ENCODE results near the gene KCTD17. TPM values are rescaled to one million over a fixed set of nuclear protein-coding genes. Genes with fewer than 3 reads are reported as not detected.

The KCTD17 gene
- total RNA-seq, 4 donors from 2014 or later = 0.59 to 31.7 (median 15.4) TPM

GRCh38 chr22:37033605-37034430 is 17.7 kb upstream of the KCTD17 start:
- no peaks in the 10 kb centered on the region for H3K36me3 ChIP-seq
- H3K4me1 ChIP-seq = no peaks in the 10 kb centered on the region
- no peak for TF ChIP-seq CTCF (IDR thresholded peaks at IDR 0.05)
- no peak for TF ChIP-seq POLR2A (IDR thresholded peaks at IDR 0.05)
- H3K27me3 ChIP-seq = no peaks in the 10 kb centered on the region
- H3K4me3 ChIP-seq = no peak overlapping the region
- H3K27ac ChIP-seq = no peak overlapping the region
- no peak for DNase-seq
- H3K9me3 ChIP-seq = no peaks in the 10 kb centered on the region
- intact Hi-C loops (cut with DNase I; ENCODE audit: low total_unique reads) = no loop called here

GRCh38 chr22:37036655-37037377 is 14.7 kb upstream of the KCTD17 start:
- intact Hi-C loops (cut with DNase I; ENCODE audit: low total_unique reads) = no loop called here
- H3K4me1 ChIP-seq = no peaks in the 10 kb centered on the region
- H3K27me3 ChIP-seq = no peaks in the 10 kb centered on the region
- H3K4me3 ChIP-seq = no peak overlapping the region
- H3K36me3 ChIP-seq = no peaks in the 10 kb centered on the region
- H3K9me3 ChIP-seq = no peaks in the 10 kb centered on the region
- H3K27ac ChIP-seq = no peak overlapping the region
- no peak for DNase-seq
- TF ChIP-seq POLR2A (IDR thresholded peaks at IDR 0.05) = no peak
- no peak for TF ChIP-seq CTCF (IDR thresholded peaks at IDR 0.05)

GRCh38 chr22:37037669-37038068 is 13.9 kb upstream of the KCTD17 start:
- H3K4me1 ChIP-seq = no peaks in the 10 kb centered on the region
- intact Hi-C loops (cut with DNase I; ENCODE audit: low total_unique reads) = no loop called here
- DNase-seq = no peak
- no peaks in the 10 kb centered on the region for H3K9me3 ChIP-seq
- H3K27me3 ChIP-seq = no peaks in the 10 kb centered on the region
- no peak overlapping the region for H3K4me3 ChIP-seq
- TF ChIP-seq POLR2A (IDR thresholded peaks at IDR 0.05) (no peak), CTCF (IDR thresholded peaks at IDR 0.05) (no peak)
- H3K36me3 ChIP-seq = no peaks in the 10 kb centered on the region
- H3K27ac ChIP-seq = no peak overlapping the region

GRCh38 chr22:37039466-37039865 is 12.1 kb upstream of the KCTD17 start:
- no peaks in the 10 kb centered on the region for H3K36me3 ChIP-seq
- intact Hi-C loops (cut with DNase I; ENCODE audit: low total_unique reads) = no loop called here
- DNase-seq = no peak
- no peaks in the 10 kb centered on the region for H3K9me3 ChIP-seq
- no peak for TF ChIP-seq CTCF (IDR thresholded peaks at IDR 0.05)
- TF ChIP-seq POLR2A (IDR thresholded peaks at IDR 0.05) = no peak
- H3K27me3 ChIP-seq = no peaks in the 10 kb centered on the region
- no peak overlapping the region for H3K4me3 ChIP-seq
- H3K4me1 ChIP-seq = no peaks in the 10 kb centered on the region
- H3K27ac ChIP-seq = no peak overlapping the region

- H3K4me1 ChIP-seq = no peaks in the 10 kb centered on the region
- intact Hi-C loops (cut with DNase I; ENCODE audit: low total_unique reads) = no loop called here
- no peaks in the 10 kb centered on the region for H3K9me3 ChIP-seq
- no peak overlapping the region for H3K27ac ChIP-seq
- DNase-seq = no peak
- H3K36me3 ChIP-seq = no peaks in the 10 kb centered on the region
- no peak for TF ChIP-seq CTCF (IDR thresholded peaks at IDR 0.05)
- TF ChIP-seq POLR2A (IDR thresholded peaks at IDR 0.05) = no peak
- H3K4me3 ChIP-seq = no peak overlapping the region
- no peaks in the 10 kb centered on the region for H3K27me3 ChIP-seq
Measured at GRCh38 chr22:37043209-37043827, 8.2 kb upstream of the KCTD17 start.
